Anterior cingulate cortex (tissue), 58 donors: ENCODE measurements around the gene ZGRF1.
"Not testable (repeated sequence)": the region's sequence is repeated elsewhere in the genome, so short reads cannot be mapped to it uniquely, and the experiment has no call there.

Source experiments
- DNase-seq, 58 donors: peaks; one replicate each; lab custom pipeline; 2025; lab: John Stamatoyannopoulos, UW

The ZGRF1 gene

DNA sequence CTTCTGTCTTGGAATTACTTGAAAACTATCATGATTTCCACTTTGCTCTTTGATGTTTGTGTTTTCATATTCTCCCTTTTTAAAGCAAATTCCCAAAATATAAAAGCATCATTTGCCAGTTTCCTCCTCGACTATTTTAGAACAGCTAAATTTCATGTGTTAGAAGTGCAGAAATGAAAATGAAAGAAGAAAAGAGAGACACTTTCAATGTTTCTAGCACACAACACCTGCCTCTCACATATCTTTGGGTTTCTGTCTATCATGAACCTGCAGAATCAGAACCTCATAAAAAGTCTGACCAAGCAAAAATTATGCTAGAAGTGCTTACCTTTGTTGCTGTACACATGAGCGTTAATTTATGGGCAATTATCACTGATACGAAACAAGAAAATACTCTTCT lies 118.8 kb downstream of the ZGRF1 start:
- no peak for DNase-seq

DNA sequence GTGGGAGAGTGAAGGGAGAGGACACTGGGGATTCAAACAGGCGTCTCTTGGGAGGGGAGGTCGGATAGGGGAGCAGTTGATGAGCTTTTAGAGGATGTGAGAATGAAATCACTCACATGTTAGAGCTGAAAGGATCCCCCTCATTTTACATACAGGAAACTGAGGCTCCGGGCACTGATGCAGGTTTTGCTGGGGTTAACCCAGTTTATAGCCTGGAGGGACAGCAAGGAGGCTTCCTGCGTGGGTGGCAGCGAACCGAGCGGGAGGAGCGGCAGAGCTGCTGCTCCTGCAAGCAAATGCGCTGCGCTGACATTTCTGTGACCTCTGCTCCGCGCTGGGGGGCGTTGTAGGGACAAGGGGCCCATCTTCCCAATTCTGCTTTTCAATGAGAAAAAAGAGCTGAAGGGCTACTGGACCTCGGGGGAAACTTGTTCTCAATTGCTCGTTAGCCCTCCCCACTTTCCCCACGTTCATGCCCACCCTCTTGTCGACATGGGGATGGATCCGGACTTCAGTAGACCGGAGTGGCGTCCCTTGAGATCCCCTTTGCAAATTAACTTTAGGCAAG lies 119.6 kb downstream of the ZGRF1 start:
- no peak for DNase-seq

DNA sequence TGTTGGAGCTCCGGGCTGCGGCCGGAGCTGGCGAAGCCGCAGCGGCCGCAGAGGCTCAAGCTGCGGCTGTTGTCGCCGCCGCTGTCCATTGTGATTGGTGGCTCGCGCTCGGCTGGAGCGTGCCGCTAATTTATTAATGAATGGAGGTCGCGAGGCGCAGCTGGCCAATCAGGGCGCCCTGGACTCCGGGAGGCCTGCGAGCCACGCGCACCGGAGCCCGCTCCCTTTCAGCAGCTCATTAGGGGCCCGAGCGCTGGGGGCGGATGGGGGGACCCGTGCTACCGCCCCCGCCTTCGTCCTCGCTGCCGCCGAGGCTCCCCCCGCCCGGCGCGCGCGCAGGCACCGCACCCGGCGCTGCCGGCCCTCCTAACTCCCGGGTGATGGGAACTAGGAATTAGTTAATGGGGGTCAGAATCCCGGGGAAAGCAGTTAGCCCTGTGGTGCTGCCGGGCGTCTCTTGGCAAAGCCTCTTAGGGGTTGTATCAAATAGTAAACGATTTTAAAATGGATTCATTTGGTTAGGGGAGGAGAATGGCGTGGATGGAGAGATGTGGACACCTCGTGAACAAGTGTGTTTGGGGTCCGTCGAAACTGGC lies 120.1 kb downstream of the ZGRF1 start:
- no peak for DNase-seq

DNA sequence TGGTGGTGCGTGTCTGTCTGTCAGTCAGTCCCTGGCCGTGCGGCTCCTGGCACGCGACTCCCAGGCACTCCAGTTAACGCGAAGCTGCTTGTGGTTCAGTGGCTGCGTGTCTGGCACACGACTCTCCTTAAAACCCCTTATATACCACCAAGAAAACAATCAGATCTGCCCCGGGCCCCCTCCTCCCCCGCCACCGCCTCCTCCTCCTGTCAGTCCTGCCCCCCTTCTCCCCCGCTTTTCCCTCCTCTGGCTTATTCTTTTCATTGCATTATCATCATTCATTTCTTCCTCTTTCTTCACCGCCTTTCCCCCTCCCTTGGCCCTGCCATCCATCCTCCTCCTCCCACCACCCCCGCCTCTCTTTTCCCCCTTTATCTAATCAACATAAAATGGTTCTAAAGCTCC lies 120.6 kb downstream of the ZGRF1 start, which contains the start of gene NEUROG2:
TSS of gene NEUROG2 (minus strand) at position 115 of the 405 bp plus-strand sequence. CDS start 705 bp downstream, outside the sequence.
- no peak for DNase-seq

DNA sequence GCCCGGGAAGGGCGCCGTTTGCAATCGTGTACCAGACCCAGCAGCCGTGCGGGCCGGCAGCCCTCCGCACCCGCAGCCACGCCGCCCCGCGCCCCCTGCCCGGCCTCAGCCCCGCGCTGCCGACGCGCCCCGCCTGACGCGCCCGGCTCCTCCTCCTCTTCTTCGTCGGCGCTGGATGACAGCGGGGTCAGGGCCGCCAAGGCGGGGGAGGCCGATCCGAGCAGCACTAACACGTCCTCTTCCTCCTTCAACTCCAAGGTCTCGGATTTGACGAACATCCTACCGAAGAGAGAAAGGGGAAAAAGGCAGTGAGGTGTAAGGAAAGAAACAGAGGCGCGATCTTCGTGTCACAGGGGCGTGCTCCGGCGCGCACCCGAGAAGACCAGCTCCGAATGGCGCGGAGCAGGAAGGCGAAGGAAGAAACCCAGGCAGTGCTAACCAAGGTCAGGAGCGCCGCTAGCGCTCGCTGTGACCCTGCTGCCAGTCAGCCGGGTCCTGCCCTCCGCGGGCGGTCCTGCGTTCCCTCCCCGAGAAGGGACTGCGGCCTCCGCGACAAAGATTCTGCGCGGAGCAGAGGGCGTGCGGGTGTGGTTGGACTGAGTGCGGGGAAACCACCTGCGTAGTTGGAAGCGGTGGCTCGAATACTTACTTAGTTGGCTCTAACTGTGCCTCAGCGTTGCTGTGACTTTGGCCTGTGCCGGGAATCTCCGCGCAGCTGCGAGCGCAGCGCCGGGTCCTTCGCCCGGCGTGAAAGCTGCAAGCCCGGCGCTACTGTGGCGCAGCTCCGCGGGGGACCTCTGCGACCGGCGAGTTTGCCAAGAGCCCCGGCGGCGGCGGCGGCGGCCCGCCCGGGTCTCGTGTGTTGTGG lies 121.3 kb downstream of the ZGRF1 start:
- peak in 4 of 58 donors; percentile 11 to 53 (median 29) for DNase-seq

DNA sequence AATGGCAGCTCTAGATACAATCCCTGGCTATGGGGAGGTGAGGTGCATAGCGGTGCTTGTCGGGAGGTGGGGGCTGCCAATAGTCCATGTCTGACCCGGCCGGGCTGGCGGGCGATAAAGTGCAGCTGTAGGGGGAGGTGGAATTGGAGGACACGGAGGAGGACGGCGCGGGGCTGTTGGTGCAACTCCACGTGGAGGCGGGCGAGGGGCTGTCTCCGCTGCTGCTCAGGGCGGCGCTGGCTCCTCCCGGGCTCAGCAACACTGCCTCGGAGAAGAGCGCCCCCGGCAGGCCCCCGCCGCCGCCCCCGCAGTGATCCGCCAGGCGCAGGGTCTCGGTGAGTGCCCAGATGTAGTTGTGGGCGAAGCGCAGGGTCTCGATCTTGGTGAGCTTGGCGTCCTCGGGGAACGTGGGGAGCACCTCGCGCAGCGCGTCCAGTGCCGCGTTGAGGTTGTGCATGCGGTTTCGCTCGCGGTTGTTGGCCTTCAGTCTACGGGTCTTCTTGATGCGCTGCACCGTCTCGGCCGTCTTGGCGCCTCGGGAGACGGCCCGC lies 122.0 kb downstream of the ZGRF1 start:
- no peak for DNase-seq

DNA sequence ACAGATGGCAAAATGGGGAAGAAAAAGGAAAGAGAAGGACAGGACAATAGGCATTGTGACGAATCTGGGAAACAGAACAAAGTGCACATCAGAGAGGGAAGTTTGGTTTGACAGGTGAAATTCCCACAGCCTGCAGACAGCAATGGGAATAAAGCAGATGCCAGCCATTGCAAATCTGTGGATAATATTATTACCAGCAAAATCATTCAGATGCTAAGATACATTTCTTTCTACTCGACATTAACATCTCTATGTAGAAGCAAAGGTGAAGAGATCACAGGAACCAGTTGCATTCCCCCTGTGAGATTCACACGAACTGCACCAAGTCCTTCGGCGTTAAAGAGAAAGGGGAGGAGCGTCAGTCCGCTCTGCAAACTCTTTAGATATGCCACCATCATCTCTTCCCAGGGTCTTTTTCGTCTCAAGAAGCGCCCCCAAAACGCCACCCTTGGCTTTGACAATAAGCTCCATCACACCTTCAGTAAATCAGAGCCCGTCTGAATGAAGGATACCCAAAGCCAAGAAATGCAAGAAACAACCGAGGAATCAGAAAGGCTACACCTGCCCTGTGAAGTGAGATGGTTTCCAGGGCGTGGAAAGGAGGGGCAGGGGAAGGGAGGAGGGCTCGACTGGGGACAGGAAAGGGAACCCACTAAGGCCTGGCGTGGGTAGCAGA lies 122.6 kb downstream of the ZGRF1 start:
- DNase-seq, result no peak

DNA sequence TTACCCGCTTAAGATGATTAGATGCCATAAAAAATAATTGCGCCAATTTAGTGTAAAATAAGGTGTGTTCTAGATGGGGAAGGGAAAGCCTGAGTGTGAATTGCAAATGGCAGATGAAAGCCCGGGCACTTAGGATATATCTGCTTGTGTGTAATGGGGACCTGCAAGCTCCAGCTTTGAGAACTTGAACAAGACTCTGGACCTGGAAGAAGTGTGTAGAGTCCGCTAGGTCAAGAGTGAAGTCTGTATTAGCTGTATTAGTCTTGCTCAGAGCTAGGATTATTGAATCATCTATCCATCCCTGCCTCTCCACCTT lies 124.9 kb downstream of the ZGRF1 start:
- no peak for DNase-seq

DNA sequence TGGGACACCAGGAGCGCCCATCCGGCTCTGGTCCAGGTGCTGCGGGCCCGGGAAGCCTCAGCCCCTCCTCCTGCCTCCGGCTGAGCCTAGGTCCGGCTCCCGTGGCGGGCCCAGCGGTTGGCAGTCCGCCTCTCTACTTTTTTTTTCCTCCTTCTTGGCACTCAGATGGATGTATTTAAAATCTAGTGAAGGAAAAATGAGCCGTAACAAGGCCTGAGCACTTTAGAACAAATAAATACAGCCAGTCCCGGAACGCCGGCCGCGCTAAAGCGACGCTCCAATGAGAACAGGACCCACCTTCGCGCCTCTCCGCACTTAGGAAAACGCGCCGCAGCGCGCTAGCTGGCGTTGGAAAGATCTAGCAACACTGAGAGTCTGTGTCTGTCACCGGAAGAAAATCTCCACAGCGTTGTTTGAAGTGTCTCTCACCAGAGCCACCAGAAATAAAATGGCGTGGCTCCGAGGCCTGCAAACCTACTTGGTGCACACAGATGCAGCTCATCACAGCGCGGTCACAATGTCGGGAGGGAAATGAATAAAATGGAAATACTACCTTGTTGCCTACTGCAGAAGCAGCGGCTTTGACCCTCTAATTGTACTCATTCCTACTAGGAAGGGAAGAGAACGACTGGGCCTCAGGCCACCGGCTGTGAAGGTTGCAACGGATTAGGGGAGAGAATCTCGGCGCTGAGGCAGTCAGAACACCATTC lies 125.5 kb downstream of the ZGRF1 start:
- no peak for DNase-seq

DNA sequence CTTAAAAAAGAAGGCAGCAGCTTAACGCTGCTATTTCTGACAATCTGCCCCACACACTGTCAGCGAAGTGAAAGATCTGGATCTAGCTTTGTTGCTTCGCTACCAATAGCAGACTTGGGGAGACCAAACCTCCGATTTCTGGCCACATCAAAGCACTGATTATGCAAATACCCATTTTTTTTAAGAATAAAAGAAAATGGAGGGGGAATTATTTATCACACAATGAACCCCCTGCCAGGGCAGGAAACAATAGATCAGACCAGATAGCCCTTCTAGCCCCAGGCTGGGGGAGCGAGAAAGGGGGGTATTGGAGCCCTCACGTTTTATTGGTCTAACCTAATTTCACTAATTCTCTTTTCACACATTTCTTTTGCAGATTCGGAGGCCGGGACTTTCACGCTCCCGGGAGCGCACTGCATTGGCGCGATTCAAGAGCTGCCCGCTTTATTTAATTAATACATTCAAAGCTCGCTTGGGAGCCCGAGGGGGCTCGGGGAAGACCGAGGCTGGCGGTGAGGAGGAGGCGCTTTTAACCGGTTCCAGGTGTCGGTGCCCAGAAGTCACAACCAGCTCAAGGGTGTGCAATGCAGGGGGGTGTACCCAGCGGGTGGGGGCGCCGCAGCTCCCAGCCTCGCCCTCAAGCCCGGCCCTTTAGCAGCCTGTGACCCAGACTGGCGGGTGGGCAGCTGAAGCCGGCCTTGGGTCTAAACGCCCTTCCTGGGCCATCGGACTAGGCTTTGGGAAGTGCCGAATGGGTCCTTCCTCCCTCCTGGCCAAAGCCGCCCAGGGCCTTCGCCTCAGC lies 126.2 kb downstream of the ZGRF1 start:
- no peak for DNase-seq

DNA sequence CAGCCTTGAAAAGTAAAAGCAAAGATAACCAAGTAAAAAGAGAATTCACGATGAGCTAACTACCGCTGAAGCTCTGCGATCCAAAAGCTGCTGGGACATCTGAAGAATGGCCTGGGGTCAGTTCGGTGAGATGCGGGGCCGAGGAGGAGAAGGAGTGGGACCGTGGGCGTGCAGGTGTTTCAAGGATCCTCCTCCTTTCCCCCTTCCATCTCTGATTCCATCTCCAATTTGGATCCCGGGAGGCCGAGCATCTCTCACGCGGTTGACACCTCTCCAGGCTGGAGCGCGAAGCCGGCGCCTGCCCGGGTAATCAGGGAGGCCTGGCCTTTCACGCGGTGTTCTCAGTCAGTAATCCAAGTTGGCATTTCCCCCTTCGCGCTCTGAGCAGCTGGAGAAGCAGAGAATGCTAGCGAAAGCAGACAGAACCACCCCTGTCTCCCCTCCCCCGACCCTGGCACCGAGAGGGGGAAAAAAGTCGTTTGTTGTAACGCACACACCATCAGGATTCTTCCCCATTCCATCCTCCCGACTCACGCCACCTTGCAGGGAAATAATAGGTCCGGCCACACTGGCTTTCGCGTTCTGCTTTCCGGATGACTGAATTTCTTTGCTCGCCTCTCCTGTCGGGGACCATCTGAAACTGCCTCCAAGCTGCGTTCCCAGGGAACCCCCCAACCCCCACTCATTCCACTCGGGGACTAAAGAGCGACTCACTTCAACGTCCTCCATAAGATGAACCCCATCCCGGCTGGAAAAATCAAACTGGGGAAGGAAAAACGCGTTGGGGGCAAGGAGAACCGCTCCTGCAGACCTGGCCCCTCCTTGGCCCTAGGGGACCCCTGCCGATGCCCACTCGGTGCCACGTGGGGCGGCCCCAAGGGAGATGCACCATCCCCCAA lies 127.2 kb downstream of the ZGRF1 start:
- DNase-seq, result no peak

DNA sequence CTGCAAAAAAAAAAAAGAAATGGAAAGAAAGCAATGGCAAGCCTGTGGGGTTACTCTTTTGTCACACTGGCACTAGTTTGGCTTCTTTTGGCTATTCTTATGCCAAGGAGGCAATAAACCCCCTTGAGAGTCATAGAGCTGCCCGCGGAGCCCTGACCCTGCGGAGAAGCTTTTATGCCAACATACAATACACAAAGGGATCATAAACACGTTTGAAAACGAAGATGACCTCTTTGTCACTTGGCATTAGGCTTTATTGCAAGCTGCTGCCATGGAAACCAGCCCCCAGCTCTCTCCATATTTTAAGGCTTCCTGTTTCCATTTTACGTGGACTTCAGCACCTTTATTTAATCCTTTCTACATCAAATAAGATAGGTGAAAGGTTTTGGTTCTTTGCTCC lies 128.4 kb downstream of the ZGRF1 start:
- no peak for DNase-seq

DNA sequence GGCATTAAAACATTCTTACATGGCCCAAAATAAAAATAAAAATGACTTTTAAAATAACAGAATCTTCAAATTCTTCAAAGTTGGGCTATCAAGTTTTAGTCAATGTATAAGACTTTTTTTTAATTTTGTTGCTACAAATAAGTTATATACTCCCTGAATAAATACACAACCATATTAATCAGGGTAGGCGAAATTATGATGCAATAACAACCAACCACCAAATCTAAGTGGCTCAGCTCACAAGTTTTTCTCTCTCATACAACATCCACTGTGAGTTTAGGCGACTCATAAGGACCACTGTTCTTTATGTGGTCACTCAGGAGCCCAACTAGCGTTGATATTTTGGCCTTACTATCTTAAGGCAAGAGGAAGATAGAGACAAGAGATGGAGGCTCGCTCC lies 131.9 kb downstream of the ZGRF1 start:
- no peak for DNase-seq

DNA sequence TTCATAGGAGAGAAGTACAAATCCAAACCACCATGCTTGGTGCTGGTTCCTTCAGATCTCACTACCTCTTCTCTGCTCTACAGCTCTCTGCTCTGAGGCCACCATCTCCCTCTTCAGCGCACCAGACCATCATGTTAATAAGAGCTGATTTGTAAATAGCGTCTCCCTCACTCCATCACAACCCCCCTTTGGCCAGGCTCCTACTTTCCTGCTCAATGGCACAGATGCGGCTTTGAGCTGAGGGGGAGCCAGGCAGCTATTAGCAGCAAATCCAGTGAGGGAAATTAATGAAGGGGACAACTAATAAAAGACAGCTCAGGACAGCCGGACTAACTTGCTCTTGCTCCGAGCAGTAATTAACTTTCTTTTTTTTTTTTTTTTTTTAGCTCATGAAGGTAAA lies 133.8 kb downstream of the ZGRF1 start:
- no peak for DNase-seq

DNA sequence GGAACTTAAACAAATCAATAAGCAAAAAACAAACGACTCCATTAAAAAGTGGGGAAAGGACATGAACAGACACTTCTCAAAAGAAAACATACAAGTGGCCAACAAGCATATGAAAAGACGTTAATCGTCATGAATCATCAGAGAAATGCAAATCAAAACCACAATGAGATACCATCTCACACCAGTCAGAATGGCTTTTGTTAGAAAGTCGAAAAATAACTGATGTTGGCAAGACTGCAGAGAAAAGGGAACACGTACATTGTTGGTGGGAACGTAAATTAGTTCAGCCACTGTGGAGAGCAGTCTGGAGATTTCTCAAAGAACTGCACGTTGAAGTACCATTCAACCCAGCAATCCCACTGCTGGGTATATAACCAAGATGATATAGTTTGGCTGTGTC lies 144.4 kb downstream of the ZGRF1 start:
- DNase-seq, result no peak

DNA sequence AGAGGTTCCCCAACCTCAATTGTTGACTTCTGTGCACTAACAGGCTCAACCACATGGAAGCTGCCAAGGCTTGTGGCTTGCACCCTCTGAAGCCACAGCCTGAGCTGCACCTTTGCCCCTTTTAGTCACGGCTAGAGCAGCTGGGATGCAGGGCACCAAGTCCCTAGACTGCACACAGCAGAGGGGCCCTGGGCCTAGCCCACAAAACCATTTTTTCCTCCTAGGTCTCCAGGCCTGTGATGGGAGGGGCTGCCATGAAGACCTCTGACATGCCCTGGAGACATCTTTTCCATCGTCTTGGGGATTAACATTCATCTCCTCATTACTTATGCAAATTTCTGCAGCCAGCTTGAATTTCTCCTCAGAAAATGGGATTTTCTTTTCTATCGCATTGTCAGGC lies 145.9 kb downstream of the ZGRF1 start:
- DNase-seq, result not testable (repeated sequence)
